HepG2 (cell line): ENCODE results near the gene RABGAP1L. TPM values are rescaled to one million over a fixed set of nuclear protein-coding genes. Genes with fewer than 3 reads are reported as not detected.

ENCODE experiments used
- ATAC-seq: fragments of 200-7000 bp; cut with Tn5 transposase; 3 replicates; pipeline ENCODE4 v1.9.1; 2020; ENCODE audit warnings: mild to moderate bottlenecking, moderate library complexity
- BruUV-seq: library from RNA; stranded (reverse); fragments of 400-500 nt; replicated peaks from 2 replicates; lab custom pipeline; 2021; lab: Mats Ljungman, UMichigan
- CTCF ChIA-PET: fragments of 300-600 bp; formaldehyde crosslinking; extraction: SDS; loops from one replicate; lab custom pipeline; 2021; ENCODE audit warnings: low total read pairs, inconsistent platforms, low intra/inter-chr PET ratio; lab: Yijun Ruan, JAX
- POLR2A ChIA-PET: fragments of 350-600 bp; sonication (Branson Sonifier 250); formaldehyde crosslinking; loops from one replicate; lab custom pipeline; 2020; ENCODE audit warnings: antibody characterized with exemption, inconsistent platforms; lab: Yijun Ruan, JAX
- DNase-seq: peaks from one replicate; pipeline ENCODE4 v3.0.0-alpha.2; 2015; ENCODE audit warnings: low spot score
- FAIRE-seq: peaks from 3 replicates; lab custom pipeline; 2011; peaks lifted over from hg19 to GRCh38; lab: Jason Lieb, UNC
- H2AFZ ChIP-seq: one replicate; pipeline ENCODE4 v1.6.1; 2011; ENCODE audit warnings: low read length, inconsistent platforms
- H3K27ac ChIP-seq: fragments of 300-600 bp; 3 replicates; pipeline ENCODE4 v1.8.0; 2011; ENCODE audit warnings: mixed run types, mild to moderate bottlenecking, mixed read lengths, low read length, inconsistent platforms; ENCODE audit not compliant: insufficient read depth; ENCODE audit errors: extremely low read length
- H3K27me3 ChIP-seq, 2 experiments: fragments of 200-600 bp in 1 of 2; 2 replicates in 1 of 2; 3 replicates in 1 of 2; pipeline versions ENCODE4 v1.6.0 to v1.8.0; 2011; ENCODE audit warnings: low read length in 2 of 2, mild to moderate bottlenecking in 2 of 2, moderate library complexity in 2 of 2, inconsistent platforms in 1 of 2; ENCODE audit not compliant: insufficient read depth in 2 of 2, control insufficient read depth in 1 of 2
- H3K36me3 ChIP-seq, 2 experiments: fragments of 200-600 bp in 1 of 2; replicated peaks in 1 of 2; 2 replicates in 1 of 2; 3 replicates in 1 of 2; pipeline versions ENCODE4 v1.5.1 to v1.8.0; 2011; ENCODE audit warnings: low read length in 2 of 2, inconsistent platforms in 1 of 2; ENCODE audit not compliant: insufficient read depth in 2 of 2, control insufficient read depth in 1 of 2
- H3K4me1 ChIP-seq: 2 replicates; pipeline ENCODE4 v1.5.1; 2012; ENCODE audit warnings: low read length, inconsistent platforms; ENCODE audit not compliant: insufficient read depth
- H3K4me2 ChIP-seq: 2 replicates; pipeline ENCODE4 v1.6.0; 2011; ENCODE audit warnings: low read depth, low read length, inconsistent platforms
- H3K4me3 ChIP-seq, 3 experiments: fragments of 200-600 bp in 1 of 3; sonication (generic), shearing (Covaris generic) in 1 of 3; replicated peaks in 1 of 3; 2 replicates each; pipeline ENCODE4 v1.5.1; 2011 to 2016; ENCODE audit warnings: low read length in 3 of 3, inconsistent platforms in 2 of 3, low read depth in 2 of 3, mild to moderate bottlenecking in 2 of 3, control low read depth in 1 of 3, mixed read lengths in 1 of 3; ENCODE audit not compliant: insufficient read depth in 1 of 3
- H3K79me2 ChIP-seq: one replicate; pipeline ENCODE4 v1.6.1; 2011; ENCODE audit warnings: low read length, inconsistent platforms; ENCODE audit not compliant: insufficient read depth
- H3K9ac ChIP-seq: 2 replicates; pipeline ENCODE4 v1.6.0; 2011; ENCODE audit warnings: mild to moderate bottlenecking, low read depth, low read length, inconsistent platforms; ENCODE audit not compliant: insufficient read depth
- H3K9me3 ChIP-seq: 2 replicates; pipeline ENCODE4 v1.5.1; 2012; ENCODE audit warnings: mild to moderate bottlenecking, low read length
- H4K20me1 ChIP-seq: 2 replicates; pipeline ENCODE4 v1.6.0; 2011; ENCODE audit warnings: inconsistent platforms, mild to moderate bottlenecking, low read length, moderate library complexity; ENCODE audit not compliant: insufficient read depth
- AFF4 ChIP-seq: sonication (generic); formaldehyde crosslinking; IDR thresholded peaks from 2 replicates; pipeline ENCODE4 v1.4.0; 2020; ENCODE audit warnings: missing genetic modification reagents
- CEBPG ChIP-seq: IDR thresholded peaks from 2 replicates; pipeline ENCODE4 v1.6.1; 2016
- FOSL1 ChIP-seq: sonication (generic); formaldehyde crosslinking; IDR thresholded peaks from 2 replicates; pipeline ENCODE4 v1.9.0; 2021; ENCODE audit warnings: missing genetic modification reagents, borderline replicate concordance
- MYNN ChIP-seq: sonication (generic); formaldehyde crosslinking; IDR thresholded peaks from 2 replicates; pipeline ENCODE4 v1.4.0; 2020; ENCODE audit warnings: mild to moderate bottlenecking, low read depth, missing genetic modification reagents
- SMAD1 ChIP-seq: sonication (generic); formaldehyde crosslinking; IDR thresholded peaks from 2 replicates; pipeline ENCODE4 v1.4.0; 2020; ENCODE audit warnings: missing genetic modification reagents, low read depth, mild to moderate bottlenecking, borderline replicate concordance
- SNRNP70 ChIP-seq: fragments of 200-400 bp; formaldehyde crosslinking; IDR thresholded peaks from 2 replicates; pipeline ENCODE4 v1.6.1; 2017; ENCODE audit warnings: mild to moderate bottlenecking, low read depth, low read length, moderate library complexity
- TOE1 ChIP-seq: sonication (generic); formaldehyde crosslinking; IDR thresholded peaks from 2 replicates; pipeline ENCODE4 v1.4.0; 2020; ENCODE audit warnings: mild to moderate bottlenecking, missing genetic modification reagents
- ZBTB10 ChIP-seq: sonication (generic); formaldehyde crosslinking; IDR thresholded peaks from 2 replicates; pipeline ENCODE4 v1.4.0; 2020; ENCODE audit warnings: missing genetic modification reagents, borderline replicate concordance
- ZNF710 ChIP-seq: sonication (generic); formaldehyde crosslinking; IDR thresholded peaks from 2 replicates; pipeline ENCODE4 v1.5.0; 2020; ENCODE audit warnings: mild to moderate bottlenecking, missing genetic modification reagents, borderline replicate concordance
- WGBS: methylation state at CpG from one replicate; pipeline ENCODE4 v1.1.6; 2017; ENCODE audit warnings: low lambda C conversion rate; 5-methylcytosine and 5-hydroxymethylcytosine counted together
- in situ Hi-C: cut with HindIII; loops from 2 replicates; pipeline ENCODE4 v1.10.0; 2017; ENCODE audit warnings: low pct_unique_long_range_greater_than_20kb; ENCODE audit not compliant: extremely low pct_ligation_motif_present
- intact Hi-C: fragments of 100-400 bp; cut with micrococcal nuclease; formaldehyde crosslinking; loops from one replicate; pipeline ENCODE4 v1.10.0; 2022; ENCODE audit not compliant: unreplicated experiment
- polyA plus RNA-seq, 8 experiments: library from polyadenylated mRNA; depleted of rRNA in 3 of 8; stranded (reverse) in 7 of 8; unstranded in 1 of 8; fragments of >200 nt; fragmentation: Illumina TruSeq in 4 of 8; extraction: Trizol in 4 of 8; gene quantifications; 2 replicates each; pipeline versions ENCODE4 v1.2.1 to v1.2.3, GENCODE V29; 2011 to 2016; ENCODE audit warnings: low read depth in 4 of 8, missing spikeins in 1 of 8, mixed read lengths in 1 of 8; ENCODE audit not compliant: insufficient read depth in 1 of 8
- total RNA-seq, 5 experiments: library from RNA; depleted of rRNA; stranded (reverse); fragments of >200 nt; fragmentation: Illumina TruSeq; extraction: Trizol; gene quantifications; 2 replicates each; pipeline ENCODE4 v1.2.3, GENCODE V29; 2016; ENCODE audit warnings: low read depth in 1 of 5
- TF ChIP-seq, protein P1 (sequence below): sonication (generic); formaldehyde crosslinking; IDR thresholded peaks from 2 replicates; pipeline ENCODE4 v1.8.0; 2022; ENCODE audit warnings: missing genetic modification reagents, mild to moderate bottlenecking, borderline replicate concordance

Gene RABGAP1L
- total and polyA plus RNA-seq, 2 of the 13 experiments (the other 11 are each of a cell fraction or from before 2014, with no cell fraction given) = 7.9 to 22.6 TPM

DNA sequence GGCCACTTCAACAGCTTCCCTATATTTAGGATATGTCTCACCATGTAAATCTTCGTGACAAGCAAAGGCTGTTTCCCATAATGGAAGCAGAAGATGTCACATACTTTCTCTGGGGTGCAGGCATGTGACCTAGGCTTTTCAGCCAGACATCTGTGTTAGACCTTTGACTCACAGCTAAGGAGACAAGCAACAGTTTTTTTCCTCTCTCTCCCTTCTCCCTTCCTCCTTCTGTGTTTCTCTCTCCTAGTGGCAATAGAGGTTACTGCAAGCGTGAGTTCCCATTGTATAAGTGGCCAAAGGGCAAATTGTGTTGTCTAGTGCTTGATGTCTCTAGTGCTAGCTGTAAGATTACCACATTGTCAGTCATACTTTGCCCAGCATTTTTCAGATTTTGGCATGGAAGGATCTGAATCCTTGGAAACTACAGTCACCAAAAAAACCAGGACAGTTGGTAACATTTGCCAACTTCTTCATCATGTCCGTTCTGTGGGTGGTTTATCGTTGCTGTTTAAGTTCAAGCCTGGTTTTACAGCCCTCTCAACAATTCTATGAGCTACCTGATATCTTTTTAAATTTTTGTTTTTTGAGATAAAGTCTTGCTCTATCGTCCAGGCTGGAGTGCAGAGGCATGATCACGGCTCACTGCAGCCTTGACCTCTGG, 44.4 kb upstream of the RABGAP1L start (continued):
- TF ChIP-seq ZNF710 (CRISPR knock-in tag) = peak; percentile 94

DNA sequence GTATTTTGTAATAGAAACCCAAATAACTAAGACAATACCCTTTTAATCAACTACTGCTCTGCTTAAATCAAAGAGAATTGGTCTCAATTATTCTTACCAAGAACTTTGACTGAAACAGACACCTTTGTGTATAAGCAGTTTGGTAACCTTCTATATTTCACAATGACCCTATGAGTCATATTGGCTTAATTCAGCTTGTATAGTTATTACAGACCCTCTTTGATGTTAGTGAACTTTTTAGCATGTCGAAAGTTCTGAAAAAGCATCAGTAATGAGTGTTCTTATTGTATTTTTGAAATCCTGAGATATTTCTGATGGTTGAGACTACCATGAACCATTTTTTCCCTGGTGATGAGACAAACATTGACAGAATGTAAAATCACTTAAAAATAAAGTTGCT, 43.3 kb upstream of the RABGAP1L start:
- Histone ChIP-seq H3K4me1 (peaks cover 20% of the 10 kb centered on the region), H4K20me1 (no peaks in the 10 kb centered on the region), H3K27ac (no peak overlapping the region), H3K9me3 (no peaks in the 10 kb centered on the region), H3K4me3 (no peak overlapping the region), H3K79me2 (no peaks in the 10 kb centered on the region), H2AFZ (no peak overlapping the region), H3K36me3 (no peaks in the 10 kb centered on the region), H3K4me2 (no peak overlapping the region), H3K9ac (no peak overlapping the region), H3K27me3 (no peaks in the 10 kb centered on the region)
- CTCF ChIA-PET = no interaction called here
- 0% methylated on average over 1 of the region's 1 CpG for WGBS
- POLR2A ChIA-PET = no interaction called here
- peak; percentile 67 for DNase-seq
- no TSS peak for BruUV-seq
- intact Hi-C loops = no loop called here
- in situ Hi-C loops = loop anchor here (10.0 kb wide), 1 partner anchor 61 kb away; no protein-coding TSS in a partner anchor
- ATAC-seq = no peak
- FAIRE-seq = no peak
- TF ChIP-seq FOSL1 (CRISPR knock-in tag) (peak; percentile 35; the same call in 1 of the 2 replicates), CEBPG (CRISPR knock-in tag) (peak; percentile 26; the same call in 1 of the 2 replicates), TOE1 (CRISPR knock-in tag) (no peak), ZBTB10 (no peak), SNRNP70 (no peak), AFF4 (no peak), SMAD1 (CRISPR knock-in tag) (no peak), MYNN (CRISPR knock-in tag) (no peak)
- TF ChIP-seq, protein P1, sequence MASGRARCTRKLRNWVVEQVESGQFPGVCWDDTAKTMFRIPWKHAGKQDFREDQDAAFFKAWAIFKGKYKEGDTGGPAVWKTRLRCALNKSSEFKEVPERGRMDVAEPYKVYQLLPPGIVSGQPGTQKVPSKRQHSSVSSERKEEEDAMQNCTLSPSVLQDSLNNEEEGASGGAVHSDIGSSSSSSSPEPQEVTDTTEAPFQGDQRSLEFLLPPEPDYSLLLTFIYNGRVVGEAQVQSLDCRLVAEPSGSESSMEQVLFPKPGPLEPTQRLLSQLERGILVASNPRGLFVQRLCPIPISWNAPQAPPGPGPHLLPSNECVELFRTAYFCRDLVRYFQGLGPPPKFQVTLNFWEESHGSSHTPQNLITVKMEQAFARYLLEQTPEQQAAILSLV (CRISPR knock-in tag) = no peak
